ENCODE data around the gene SYN1. TPM values are rescaled to one million over a fixed set of nuclear protein-coding genes. Genes with fewer than 3 reads are reported as not detected.

Gene SYN1
- total RNA-seq, 1 experiment from 2014 or later = 11.7 TPM

GRCh38 chrX:47618923-47619485 lies 653 bp downstream of the SYN1 start:
- H3K27me3 ChIP-seq (ENCODE audit: insufficient read depth, low read length) = no peaks in the 10 kb centered on the region
- no peak overlapping the region for H3K18ac ChIP-seq (ENCODE audit: insufficient read length, low read depth, low read length)
- TF ChIP-seq, protein P1, sequence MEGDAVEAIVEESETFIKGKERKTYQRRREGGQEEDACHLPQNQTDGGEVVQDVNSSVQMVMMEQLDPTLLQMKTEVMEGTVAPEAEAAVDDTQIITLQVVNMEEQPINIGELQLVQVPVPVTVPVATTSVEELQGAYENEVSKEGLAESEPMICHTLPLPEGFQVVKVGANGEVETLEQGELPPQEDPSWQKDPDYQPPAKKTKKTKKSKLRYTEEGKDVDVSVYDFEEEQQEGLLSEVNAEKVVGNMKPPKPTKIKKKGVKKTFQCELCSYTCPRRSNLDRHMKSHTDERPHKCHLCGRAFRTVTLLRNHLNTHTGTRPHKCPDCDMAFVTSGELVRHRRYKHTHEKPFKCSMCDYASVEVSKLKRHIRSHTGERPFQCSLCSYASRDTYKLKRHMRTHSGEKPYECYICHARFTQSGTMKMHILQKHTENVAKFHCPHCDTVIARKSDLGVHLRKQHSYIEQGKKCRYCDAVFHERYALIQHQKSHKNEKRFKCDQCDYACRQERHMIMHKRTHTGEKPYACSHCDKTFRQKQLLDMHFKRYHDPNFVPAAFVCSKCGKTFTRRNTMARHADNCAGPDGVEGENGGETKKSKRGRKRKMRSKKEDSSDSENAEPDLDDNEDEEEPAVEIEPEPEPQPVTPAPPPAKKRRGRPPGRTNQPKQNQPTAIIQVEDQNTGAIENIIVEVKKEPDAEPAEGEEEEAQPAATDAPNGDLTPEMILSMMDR (conservative IDR thresholded peaks at IDR 0.05) = no peak
- H3K9ac ChIP-seq (ENCODE audit: extremely low read depth, insufficient read length, low read length) = no peak overlapping the region
- H2BK5ac ChIP-seq (ENCODE audit: insufficient read length, low read length) = no peak overlapping the region
- H3T11ph ChIP-seq (ENCODE audit: low read length) = no peak overlapping the region
- no peak overlapping the region for H2BK20ac ChIP-seq (ENCODE audit: low read depth, low read length, poor library complexity, severe bottlenecking)
- H2BK120ac ChIP-seq (ENCODE audit: low read depth, low read length, poor library complexity, severe bottlenecking) = no peak overlapping the region
- peaks cover 72 to 81% of the 10 kb centered on the region in 2 experiments for H3K9me3 Mint-ChIP-seq
- no CpG with 5 or more reads among the region's 32 CpGs for WGBS (ENCODE audit: extremely low coverage, insufficient read length, low lambda C conversion rate)
- H3K4me1 Mint-ChIP-seq = peaks cover 8 to 22% of the 10 kb centered on the region in 2 experiments
- H3K4me3 Mint-ChIP-seq = peak overlapping the region; percentile 47 to 64
- no peak overlapping the region for H3K23ac ChIP-seq (ENCODE audit: insufficient read length, low read depth, low read length)
- H3K56ac ChIP-seq (ENCODE audit: insufficient read length, low read depth, low read length) = no peak overlapping the region
- no peak overlapping the region for H3K14ac ChIP-seq (ENCODE audit: insufficient read depth, low read length)
- H3K27ac ChIP-seq (ENCODE audit: insufficient read length, low read depth, low read length) = no peak overlapping the region
- H2AFZ ChIP-seq (ENCODE audit: low read length) = no peak overlapping the region
- H4K20me1 ChIP-seq (ENCODE audit: control insufficient read depth, insufficient read depth, insufficient read length) = no peaks in the 10 kb centered on the region
- no peak overlapping the region for H2AK5ac ChIP-seq (ENCODE audit: insufficient read length, low read length)
- H3K9me3 ChIP-seq (ENCODE audit: control insufficient read depth, low read depth, low read length) = peaks cover 29% of the 10 kb centered on the region
- H3K27me3 Mint-ChIP-seq (ENCODE audit: low read depth) = peaks cover 18% of the 10 kb centered on the region
- no peak overlapping the region for H4K5ac ChIP-seq (ENCODE audit: insufficient read length, low read depth, low read length)
- H2BK15ac ChIP-seq (ENCODE audit: low read depth, low read length) = no peak overlapping the region
- no peak overlapping the region for H4K91ac ChIP-seq (ENCODE audit: insufficient read length, low read depth, low read length)
- no peak overlapping the region for H3K27ac Mint-ChIP-seq
- H3K79me2 ChIP-seq (ENCODE audit: insufficient read depth, low read length) = no peaks in the 10 kb centered on the region
- no peak overlapping the region for H4K8ac ChIP-seq (replicated peaks; ENCODE audit: insufficient read length, low read depth, low read length)
- no peak overlapping the region for H2BK12ac ChIP-seq (ENCODE audit: insufficient read length, low read depth, low read length)
- H3K79me1 ChIP-seq (ENCODE audit: insufficient read depth, low read depth, low read length, poor library complexity, severe bottlenecking) = no peaks in the 10 kb centered on the region
- H3K4ac ChIP-seq (ENCODE audit: low read depth, low read length) = no peak overlapping the region
- H3K23me2 ChIP-seq (ENCODE audit: insufficient read length, low read depth, low read length, poor library complexity, severe bottlenecking) = peaks cover 3% of the 10 kb centered on the region
- H3K4me1 ChIP-seq (ENCODE audit: insufficient read depth, low read length) = peaks cover 1% of the 10 kb centered on the region; the same call in 1 of the 2 replicates
- no peak for DNase-seq
- no peak overlapping the region for H3K4me2 ChIP-seq (ENCODE audit: insufficient read depth, insufficient read length, low read length)
- H3K36me3 Mint-ChIP-seq (ENCODE audit: insufficient read depth in 1 of 3, low read depth in 3 of 3) = peaks cover 0 to 9% (median 8%) of the 10 kb centered on the region in 3 experiments; a peak in 5 of 7 replicates
